Adrenal gland (tissue), 12 donors: Measurements from ENCODE around the gene TGFBRAP1. TPM values are rescaled to one million over a fixed set of nuclear protein-coding genes. Genes with fewer than 3 reads are reported as not detected.
A peak's percentile ranks its signal among the peaks of the same experiment; 100 is the strongest.
"Not testable (repeated sequence)": the region's sequence is repeated elsewhere in the genome, so short reads cannot be mapped to it uniquely, and the experiment has no call there.

ENCODE experiments used
- DNase-seq, 7 donors: peaks; one replicate each; pipeline ENCODE4 v3.0.0-alpha.2; 2019 to 2020
- H3K27ac ChIP-seq, 5 donors: fragments of 200-600 bp; sonication (generic) in 4 of 5; 1 replicate in 3 of 5; 2 replicates in 2 of 5; pipeline versions ENCODE4 v1.5.1 to v1.8.0; 2016 to 2020; ENCODE audit warnings: mild to moderate bottlenecking in 1 of 5
- H3K27me3 ChIP-seq: fragments of 200-600 bp; 2 replicates; pipeline ENCODE4 v1.8.0; 2021
- H3K36me3 ChIP-seq, 2 donors: fragments of 200-600 bp; replicated peaks in 1 of 2; 1 replicate in 1 of 2; 2 replicates in 1 of 2; pipeline versions ENCODE4 v1.5.1 to v1.8.0; 2018 to 2022
- H3K4me1 ChIP-seq, 2 donors: fragments of 200-600 bp; replicated peaks in 1 of 2; 1 replicate in 1 of 2; 2 replicates in 1 of 2; pipeline versions ENCODE4 v1.5.1 to v1.8.0; 2018 to 2021
- H3K4me3 ChIP-seq, 4 donors: fragments of 200-600 bp; sonication (generic) in 3 of 4; one replicate each; pipeline ENCODE4 v1.5.1; 2016 to 2018
- H3K9me3 ChIP-seq, 3 donors: fragments of 200-600 bp; sonication (generic) in 1 of 3; replicated peaks in 1 of 3; 1 replicate in 2 of 3; 2 replicates in 1 of 3; pipeline versions ENCODE4 v1.5.1 to v1.8.0; 2016 to 2021
- POLR2A ChIP-seq, 2 donors: fragments of 450-650 bp; IDR thresholded peaks; one replicate each; pipeline ENCODE4 v1.6.1; 2017; ENCODE audit warnings: antibody characterized with exemption in 2 of 2, mild to moderate bottlenecking in 2 of 2, moderate library complexity in 1 of 2
- WGBS, 4 donors: extraction: QIAGEN DNeasy Blood & Tissue Kit in 2 of 4; methylation state at CpG; one replicate each; pipeline versions ENCODE4 v1.1.5 to v1.1.7; 2013 to 2017; 5-methylcytosine and 5-hydroxymethylcytosine counted together
- intact Hi-C, 2 donors: fragments of 100-400 bp; cut with DNase I; formaldehyde crosslinking; loops; one replicate each; pipeline versions ENCODE4 v1.14.1 to v1.15.0; 2022 to 2023
- polyA plus RNA-seq, 3 donors: library from polyadenylated mRNA; stranded (reverse); fragments of 200-250 nt in 2 of 3; fragments of 350-450 nt in 1 of 3; fragmentation: Illumina TruSeq in 1 of 3; extraction: RNeasy Lipid Tissue Mini Kit (QIAGEN cat#74804) in 1 of 3; gene quantifications; one replicate each; pipeline ENCODE4 v1.2.3, GENCODE V29; 2013 to 2014
- total RNA-seq, 9 donors: library from RNA; depleted of rRNA in 4 of 9; stranded (reverse); fragments of >200 nt in 4 of 9; fragments of 120-200 nt in 1 of 9; fragmentation: NEBNext Ultra II Directional in 1 of 9; extraction: Animal tissue kit (Norgen Biotek cat#: 25700) in 1 of 9; gene quantifications; one replicate each; pipeline versions ENCODE4 v1.1.0 to v1.2.4, GENCODE V29; 2013 to 2023
- TF ChIP-seq, protein P1 (sequence below), 6 experiments: fragments of 450-650 bp in 4 of 6; fragments of 200-600 bp in 2 of 6; sonication (generic) in 1 of 6; IDR thresholded peaks; 1 replicate in 5 of 6; 2 replicates in 1 of 6; pipeline versions ENCODE4 v1.5.1 to v1.8.0; 2016 to 2021; ENCODE audit warnings: antibody characterized with exemption in 6 of 6, mild to moderate bottlenecking in 2 of 6, moderate library complexity in 1 of 6
- donor health status: healthy with polysubstance abuse.
- donor health status: Bipolar disorder and iron deficiency.
- donor health status: DM: yes; HTN: yes; CAD: no.
- donor health status: DM: no; HTN: no; CAD: no.
- donor health status: DM: no; HTN: no; CAD: no.
- donor health status: DM: yes; HTN: yes; CAD: no.

TGFBRAP1 gene
- total and polyA plus RNA-seq, 12 donors, result 5.1 to 29.7 (median 22.3) TPM

DNA sequence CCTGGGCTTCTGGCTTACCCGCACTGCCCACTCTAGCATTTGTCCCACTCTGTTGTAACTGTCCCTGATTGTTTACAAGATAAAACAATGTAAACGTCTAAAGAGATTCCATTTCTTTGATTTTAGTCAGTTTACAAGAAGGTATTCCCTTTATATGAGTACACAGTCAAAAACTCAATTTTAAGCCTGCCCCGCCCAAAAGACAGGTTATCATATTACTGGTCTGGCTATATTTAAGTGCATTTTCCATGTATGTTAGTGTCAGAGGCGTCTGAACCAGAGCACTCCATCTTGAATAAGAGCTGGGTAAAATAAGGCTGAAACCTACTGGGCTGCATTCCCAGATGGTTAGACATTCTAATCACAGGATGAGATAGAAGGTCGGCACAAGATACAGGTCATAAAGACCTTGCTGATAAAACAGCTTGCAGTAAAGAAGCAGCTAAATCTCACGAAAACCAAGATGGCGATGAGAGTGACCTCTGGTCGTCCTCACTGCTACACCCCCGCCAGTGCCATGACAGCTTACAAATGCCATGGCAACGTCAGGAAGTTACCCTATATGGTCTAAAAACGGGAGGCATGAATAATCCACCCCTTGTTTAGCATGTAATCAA is 73.0 kb downstream of the TGFBRAP1 start:
- 47 to 58% (median 52%) methylated on average over 11 of the region's 11 CpGs for WGBS, 4 donors
- H3K4me1 ChIP-seq, result peaks cover 3 to 11% of the 10 kb centered on the region in 2 donors
- H3K36me3 ChIP-seq, result no peaks in the 10 kb centered on the region
- peak overlapping the region in 3 of 5 donors; percentile 34 to 78 (median 66) for H3K27ac ChIP-seq
- TF ChIP-seq POLR2A (IDR thresholded peaks at IDR 0.05), result no peak
- TF ChIP-seq, protein P1, sequence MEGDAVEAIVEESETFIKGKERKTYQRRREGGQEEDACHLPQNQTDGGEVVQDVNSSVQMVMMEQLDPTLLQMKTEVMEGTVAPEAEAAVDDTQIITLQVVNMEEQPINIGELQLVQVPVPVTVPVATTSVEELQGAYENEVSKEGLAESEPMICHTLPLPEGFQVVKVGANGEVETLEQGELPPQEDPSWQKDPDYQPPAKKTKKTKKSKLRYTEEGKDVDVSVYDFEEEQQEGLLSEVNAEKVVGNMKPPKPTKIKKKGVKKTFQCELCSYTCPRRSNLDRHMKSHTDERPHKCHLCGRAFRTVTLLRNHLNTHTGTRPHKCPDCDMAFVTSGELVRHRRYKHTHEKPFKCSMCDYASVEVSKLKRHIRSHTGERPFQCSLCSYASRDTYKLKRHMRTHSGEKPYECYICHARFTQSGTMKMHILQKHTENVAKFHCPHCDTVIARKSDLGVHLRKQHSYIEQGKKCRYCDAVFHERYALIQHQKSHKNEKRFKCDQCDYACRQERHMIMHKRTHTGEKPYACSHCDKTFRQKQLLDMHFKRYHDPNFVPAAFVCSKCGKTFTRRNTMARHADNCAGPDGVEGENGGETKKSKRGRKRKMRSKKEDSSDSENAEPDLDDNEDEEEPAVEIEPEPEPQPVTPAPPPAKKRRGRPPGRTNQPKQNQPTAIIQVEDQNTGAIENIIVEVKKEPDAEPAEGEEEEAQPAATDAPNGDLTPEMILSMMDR (IDR thresholded peaks at IDR 0.05), result no peak
- intact Hi-C loops, result no loop called here
- H3K9me3 ChIP-seq, result no peaks in the 10 kb centered on the region
- peak in 6 of 7 donors; percentile 38 to 76 (median 44) for DNase-seq
- H3K4me3 ChIP-seq, result peak overlapping the region in 1 of 4 donors; percentile 26
- no peaks in the 10 kb centered on the region for H3K27me3 ChIP-seq

- Histone ChIP-seq H3K27me3 (no peaks in the 10 kb centered on the region), H3K4me1 (peaks cover 3 to 11% of the 10 kb centered on the region in 2 donors), H3K36me3 (no peaks in the 10 kb centered on the region), H3K9me3 (no peaks in the 10 kb centered on the region), H3K27ac (peak overlapping the region in 2 of 5 donors; percentile 34 to 66), H3K4me3 (no peak overlapping the region)
- WGBS, 4 donors, result 72 to 91% (median 82%) methylated on average over 2 of the region's 2 CpGs
- TF ChIP-seq, protein P1 (IDR thresholded peaks at IDR 0.05), result no peak
- no peak for TF ChIP-seq POLR2A (IDR thresholded peaks at IDR 0.05)
- no peak for DNase-seq
- intact Hi-C loops, result no loop called here
These were observed 73.6 kb downstream of the TGFBRAP1 start for GRCh38 chr2:105255979-105256378.

GRCh38 chr2:105254531-105255210 is 74.9 kb downstream of the TGFBRAP1 start:
- Histone ChIP-seq H3K36me3 (no peaks in the 10 kb centered on the region), H3K4me3 (no peak overlapping the region), H3K9me3 (no peaks in the 10 kb centered on the region), H3K27me3 (no peaks in the 10 kb centered on the region), H3K4me1 (peaks cover 3 to 11% of the 10 kb centered on the region in 2 donors), H3K27ac (no peak overlapping the region)
- DNase-seq, result no peak
- TF ChIP-seq, protein P1 (IDR thresholded peaks at IDR 0.05), result no peak
- TF ChIP-seq POLR2A (IDR thresholded peaks at IDR 0.05), result no peak
- intact Hi-C loops, result no loop called here
- 86 to 91% (median 86%) methylated on average over 5 of the region's 5 CpGs for WGBS, 4 donors

DNA sequence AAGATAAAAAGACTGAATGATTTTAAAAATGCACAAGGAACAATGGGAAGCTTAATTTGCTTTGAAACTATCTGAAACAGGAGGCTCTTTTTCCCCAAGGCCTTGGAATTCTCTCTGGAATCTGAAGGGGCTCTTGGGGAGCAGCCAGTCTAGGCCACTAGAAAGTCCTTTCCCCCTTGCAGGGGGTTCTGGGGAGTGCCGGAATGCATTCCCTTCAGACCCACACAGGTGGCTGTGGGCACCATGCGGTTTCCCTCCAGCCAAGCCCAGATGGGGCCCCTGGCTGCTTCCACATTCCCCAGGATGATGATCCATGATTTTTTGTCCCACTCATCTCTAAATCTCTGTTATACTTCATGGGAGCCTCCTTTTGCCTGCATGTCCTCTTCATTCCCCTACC is 77.3 kb downstream of the TGFBRAP1 start:
- Histone ChIP-seq H3K36me3 (no peaks in the 10 kb centered on the region), H3K4me3 (no peak overlapping the region), H3K27ac (no peak overlapping the region), H3K4me1 (peaks cover 3 to 10% of the 10 kb centered on the region in 2 donors), H3K9me3 (no peaks in the 10 kb centered on the region), H3K27me3 (no peaks in the 10 kb centered on the region)
- TF ChIP-seq, protein P1 (IDR thresholded peaks at IDR 0.05), result no peak
- TF ChIP-seq POLR2A (IDR thresholded peaks at IDR 0.05), result no peak
- 87 to 100% (median 96%) methylated on average over 2 of the region's 2 CpGs for WGBS, 4 donors
- DNase-seq, result no peak
- intact Hi-C loops, result no loop called here

GRCh38 chr2:105251016-105251648 is 78.4 kb downstream of the TGFBRAP1 start:
- H3K27me3 ChIP-seq, H3K36me3 ChIP-seq, DNase-seq, H3K9me3 ChIP-seq, H3K4me1 ChIP-seq, intact Hi-C loops, H3K4me3 ChIP-seq, H3K27ac ChIP-seq: not testable (repeated sequence)
- 89 to 98% (median 96%) methylated on average over 8 to 43 of the region's 43 CpGs for WGBS, 4 donors
